Endothelial cell of umbilical vein (primary cell): ENCODE measurements around the gene RBPJL. TPM values are rescaled to one million over a fixed set of nuclear protein-coding genes. Genes with fewer than 3 reads are reported as not detected.

Experiments used
- BruUV-seq: library from RNA; stranded (reverse); fragments of 400-500 nt; replicated peaks from 2 replicates; lab custom pipeline; 2021; lab: Mats Ljungman, UMichigan
- CTCF ChIA-PET: fragments of 300-600, 350-600 bp; sonication (Branson Sonifier 250); formaldehyde crosslinking; loops from one replicate; lab custom pipeline; 2021; ENCODE audit warnings: antibody characterized with exemption, inconsistent platforms; lab: Charles Lee
- POLR2A ChIA-PET: fragments of 300-600, 350-600 bp; sonication (Branson Sonifier 250); formaldehyde crosslinking; loops from one replicate; lab custom pipeline; 2021; ENCODE audit warnings: antibody characterized with exemption, inconsistent platforms; lab: Charles Lee
- DNase-seq: peaks from one replicate; pipeline ENCODE4 v3.0.0-alpha.2; 2011; ENCODE audit warnings: low read depth, low spot score
- FAIRE-seq: peaks from 2 replicates; lab custom pipeline; 2011; peaks lifted over from hg19 to GRCh38; lab: Jason Lieb, UNC
- H2AFZ ChIP-seq: 2 replicates; pipeline ENCODE4 v1.6.0; 2012; ENCODE audit warnings: low read depth, low read length, control low read depth, inconsistent platforms
- H3K27ac ChIP-seq: 2 replicates; pipeline ENCODE4 v1.5.1; 2011; ENCODE audit warnings: low read depth, mild to moderate bottlenecking, control low read depth, low read length, moderate library complexity; ENCODE audit not compliant: insufficient read depth
- H3K27me3 ChIP-seq, 2 experiments: 2 replicates each; pipeline versions ENCODE4 v1.6.0 to v1.6.1; 2011; ENCODE audit warnings: low read length in 2 of 2, mixed read lengths in 1 of 2; ENCODE audit not compliant: control insufficient read depth in 2 of 2, insufficient read depth in 2 of 2
- H3K36me3 ChIP-seq, 2 experiments: 2 replicates in 1 of 2; 3 replicates in 1 of 2; pipeline ENCODE4 v1.5.1; 2011; ENCODE audit warnings: low read length in 2 of 2, mild to moderate bottlenecking in 1 of 2, moderate library complexity in 1 of 2; ENCODE audit not compliant: control insufficient read depth in 2 of 2, insufficient read depth in 2 of 2; ENCODE audit errors: extremely low read depth in 1 of 2
- H3K4me1 ChIP-seq: 3 replicates; pipeline ENCODE4 v1.5.1; 2011; ENCODE audit warnings: mild to moderate bottlenecking, low read length; ENCODE audit not compliant: control insufficient read depth, insufficient read depth; ENCODE audit errors: extremely low read depth
- H3K4me2 ChIP-seq: 2 replicates; pipeline ENCODE4 v1.6.1; 2011; ENCODE audit warnings: low read length, control low read depth, mixed read lengths; ENCODE audit not compliant: insufficient read depth
- H3K4me3 ChIP-seq, 3 experiments: fragments of 200-600 bp in 1 of 3; sonication (generic), shearing (Covaris generic) in 1 of 3; replicated peaks in 1 of 3; 2 replicates each; pipeline ENCODE4 v1.5.1; 2011 to 2016; ENCODE audit warnings: control low read depth in 3 of 3, low read length in 3 of 3, mild to moderate bottlenecking in 2 of 3, inconsistent platforms in 1 of 3, low read depth in 1 of 3, moderate library complexity in 1 of 3; ENCODE audit not compliant: insufficient read depth in 1 of 3
- H3K79me2 ChIP-seq: 2 replicates; pipeline ENCODE4 v1.6.0; 2012; ENCODE audit warnings: low read length, inconsistent platforms; ENCODE audit not compliant: control insufficient read depth, insufficient read depth
- H3K9ac ChIP-seq: replicated peaks from 2 replicates; pipeline ENCODE3; 2011; ENCODE audit warnings: low read length, control low read depth; ENCODE audit not compliant: insufficient read depth; ENCODE audit errors: extremely low read depth
- H3K9me1 ChIP-seq: replicated peaks from 3 replicates; pipeline ENCODE4 v1.6.0; 2011; ENCODE audit warnings: mild to moderate bottlenecking, low read length; ENCODE audit not compliant: control insufficient read depth, insufficient read depth; ENCODE audit errors: extremely low read depth
- H3K9me3 ChIP-seq: replicated peaks from 2 replicates; pipeline ENCODE4 v1.5.1; 2012; ENCODE audit warnings: low read length, inconsistent platforms; ENCODE audit not compliant: control insufficient read depth, insufficient read depth
- H4K20me1 ChIP-seq: replicated peaks from 2 replicates; pipeline ENCODE3; 2011; ENCODE audit warnings: mild to moderate bottlenecking, low read length; ENCODE audit not compliant: control insufficient read depth, insufficient read depth; ENCODE audit errors: extremely low read depth
- CTCF ChIP-seq, 2 donors: IDR thresholded peaks; 1 replicate in 1 of 2; 2 replicates in 1 of 2; pipeline ENCODE4 v1.5.1; 2011; ENCODE audit warnings: low read length in 2 of 2, mild to moderate bottlenecking in 2 of 2, moderate library complexity in 2 of 2, control low read depth in 1 of 2, inconsistent platforms in 1 of 2, low read depth in 1 of 2; ENCODE audit not compliant: insufficient read depth in 1 of 2; ENCODE audit errors: extremely low read depth in 1 of 2
- EZH2 ChIP-seq: IDR thresholded peaks from 2 replicates; pipeline ENCODE4 v1.6.1; 2012; ENCODE audit warnings: borderline replicate concordance, low read depth, mild to moderate bottlenecking, moderate library complexity, low read length, inconsistent platforms; ENCODE audit not compliant: severe bottlenecking
- FOS ChIP-seq: IDR thresholded peaks from 2 replicates; pipeline ENCODE4 v1.6.1; 2011; ENCODE audit warnings: mild to moderate bottlenecking, low read length, moderate library complexity, borderline replicate concordance; ENCODE audit not compliant: insufficient read depth
- GATA2 ChIP-seq: IDR thresholded peaks from 2 replicates; pipeline ENCODE4 v1.7.0; 2011; ENCODE audit warnings: low read depth, mild to moderate bottlenecking, moderate library complexity, mixed read lengths, low read length; ENCODE audit not compliant: insufficient read length, insufficient read depth
- JUN ChIP-seq: IDR thresholded peaks from 2 replicates; pipeline ENCODE4 v1.6.1; 2011; ENCODE audit warnings: borderline replicate concordance, low read depth; ENCODE audit not compliant: insufficient read length, insufficient read depth
- MAX ChIP-seq: IDR thresholded peaks from 2 replicates; pipeline ENCODE4 v1.6.1; 2011; ENCODE audit not compliant: insufficient read depth, insufficient read length
- MYC ChIP-seq: IDR thresholded peaks from one replicate; pipeline ENCODE4 v1.6.1; 2011; ENCODE audit warnings: mild to moderate bottlenecking, low read depth, low read length
- POLR2A ChIP-seq: IDR thresholded peaks from 2 replicates; pipeline ENCODE4 v1.6.1; 2012; ENCODE audit warnings: low read depth, mild to moderate bottlenecking, control low read depth, low read length
- POLR2AphosphoS5 ChIP-seq: IDR thresholded peaks from 2 replicates; pipeline ENCODE4 v1.6.1; 2012; ENCODE audit warnings: low read depth, mild to moderate bottlenecking, control low read depth, low read length, moderate library complexity; ENCODE audit not compliant: insufficient read depth
- dilution Hi-C: fragments of 300-500 bp; cut with MboI; formaldehyde crosslinking; loops from one replicate; pipeline ENCODE4 v1.15.0; 2019; ENCODE audit warnings: low sequenced_read_pairs; ENCODE audit not compliant: extremely low pct_ligation_motif_present
- intact Hi-C: fragments of 100-400 bp; cut with micrococcal nuclease; formaldehyde crosslinking; loops from one replicate; pipeline ENCODE4 v1.10.0; 2022
- polyA plus RNA-seq, 4 experiments: library from polyadenylated mRNA; depleted of rRNA in 3 of 4; stranded (reverse) in 3 of 4; unstranded in 1 of 4; fragments of >200 nt; gene quantifications; 2 replicates each; pipeline versions ENCODE4 v1.2.1 to v1.2.3, GENCODE V29; 2011 to 2012; ENCODE audit warnings: missing spikeins in 1 of 4
- total RNA-seq: library from RNA; stranded (reverse); gene quantifications from 2 replicates; pipeline ENCODE4 v1.2.3, GENCODE V29; 2021

RBPJL gene
- total and polyA plus RNA-seq, 2 donors (not counting 3 experiments of a cell fraction or from before 2014, with no cell fraction given), result not detected

GRCh38 chr20:45366192-45366591 lies 59.6 kb downstream of the RBPJL start:
- Histone ChIP-seq H3K27ac (no peak overlapping the region), H3K79me2 (peaks cover 12% of the 10 kb centered on the region), H3K9ac (no peak overlapping the region), H3K4me1 (peaks cover 10% of the 10 kb centered on the region), H3K4me3 (no peak overlapping the region), H4K20me1 (no peaks in the 10 kb centered on the region), H3K27me3 (no peaks in the 10 kb centered on the region), H3K36me3 (peaks cover 0 to 11% of the 10 kb centered on the region in 2 experiments), H2AFZ (no peak overlapping the region), H3K9me3 (no peaks in the 10 kb centered on the region), H3K9me1 (no peaks in the 10 kb centered on the region), H3K4me2 (no peak overlapping the region)
- POLR2A ChIA-PET, result no interaction called here
- BruUV-seq, result no TSS peak
- no peak for TF ChIP-seq MAX
- no peak for TF ChIP-seq MYC
- no peak for TF ChIP-seq FOS
- TF ChIP-seq EZH2, result no peak
- no peak for TF ChIP-seq JUN
- TF ChIP-seq POLR2AphosphoS5, result no peak
- no peak for TF ChIP-seq POLR2A
- no peak for TF ChIP-seq CTCF (IDR thresholded peaks at IDR 0.05; ENCODE audit: extremely low read depth in 1 of 2, insufficient read depth in 1 of 2, low read depth in 1 of 2, low read length in 2 of 2)
- no peak for TF ChIP-seq GATA2
- intact Hi-C loops (no loop called here), dilution Hi-C loops (no loop called here)
- DNase-seq, result no peak
- FAIRE-seq, result no peak
- CTCF ChIA-PET, result interaction anchor here (1.2 to 1.9 kb wide), 2 partner anchors 8 to 71 kb away, joined by 5 to 10 read pairs; no protein-coding TSS in a partner anchor
